Esophagus squamous epithelium (tissue), 5 donors: ENCODE measurements around the gene FANK1. TPM values are rescaled to one million over a fixed set of nuclear protein-coding genes. Genes with fewer than 3 reads are reported as not detected.
"Not testable (repeated sequence)": the region's sequence is repeated elsewhere in the genome, so short reads cannot be mapped to it uniquely, and the experiment has no call there.

Experiments
- DNase-seq: peaks from one replicate; lab custom pipeline; 2025; lab: John Stamatoyannopoulos, UW
- H3K27ac ChIP-seq, 4 donors: fragments of 200-600 bp; sonication (generic); one replicate each; pipeline ENCODE4 v1.5.1; 2016 to 2019; ENCODE audit warnings: mild to moderate bottlenecking in 1 of 4
- H3K27me3 ChIP-seq, 4 donors: fragments of 200-600 bp; sonication (generic); 1 replicate in 3 of 4; 2 replicates in 1 of 4; pipeline versions ENCODE4 v1.5.1 to v1.6.0; 2017 to 2021; ENCODE audit warnings: antibody characterized with exemption in 1 of 4
- H3K36me3 ChIP-seq, 3 donors: fragments of 200-600 bp; sonication (generic); one replicate each; pipeline ENCODE4 v1.5.1; 2016 to 2019
- H3K4me1 ChIP-seq, 3 donors: fragments of 200-600 bp; sonication (generic); one replicate each; pipeline ENCODE4 v1.5.1; 2017 to 2019
- H3K4me3 ChIP-seq, 4 donors: fragments of 200-600 bp; sonication (generic); 1 replicate in 3 of 4; 2 replicates in 1 of 4; pipeline ENCODE4 v1.5.1; 2016 to 2019; ENCODE audit warnings: mild to moderate bottlenecking in 2 of 4, moderate library complexity in 1 of 4
- H3K9me3 ChIP-seq, 3 donors: fragments of 200-600 bp; sonication (generic); one replicate each; pipeline ENCODE4 v1.5.1; 2016 to 2019
- CTCF ChIP-seq, 6 experiments: fragments of 450-650 bp in 4 of 6; fragments of 200-600 bp in 2 of 6; sonication (generic) in 2 of 6; IDR thresholded peaks; one replicate each; pipeline ENCODE4 v1.5.1; 2016 to 2019; ENCODE audit warnings: antibody characterized with exemption in 6 of 6, mild to moderate bottlenecking in 4 of 6, moderate library complexity in 4 of 6
- POLR2A ChIP-seq, 4 donors: fragments of 450-650 bp; IDR thresholded peaks; one replicate each; pipeline ENCODE4 v1.6.1; 2017; ENCODE audit warnings: antibody characterized with exemption in 4 of 4, mild to moderate bottlenecking in 4 of 4, moderate library complexity in 3 of 4
- WGBS, 2 donors: methylation state at CpG; one replicate each; pipeline ENCODE4 v1.1.5; 2018; 5-methylcytosine and 5-hydroxymethylcytosine counted together
- intact Hi-C: fragments of 100-400 bp; cut with DNase I; formaldehyde crosslinking; loops from one replicate; pipeline ENCODE4 v1.15.0; 2022
- total RNA-seq, 4 donors: library from RNA; depleted of rRNA; stranded (reverse); fragments of >200 nt; gene quantifications; one replicate each; pipeline ENCODE4 v1.1.0, GENCODE V29; 2016
- donor health status: DM: yes; HTN: yes; CAD: no.

Gene FANK1
- total RNA-seq, 4 donors from 2014 or later = 1.7 to 7.7 (median 3.8) TPM

- WGBS, 2 donors = 79 to 83% methylated on average over 5 of the region's 5 CpGs
Observed at GRCh38 chr10:125925262-125925834, 29.0 kb downstream of the FANK1 start.

GRCh38 chr10:125926247-125926646, 29.9 kb downstream of the FANK1 start:
- H3K27me3 ChIP-seq = no peaks in the 10 kb centered on the region
- H3K36me3 ChIP-seq = no peaks in the 10 kb centered on the region
- H3K27ac ChIP-seq = no peak overlapping the region
- intact Hi-C loops = no loop called here
- no peaks in the 10 kb centered on the region for H3K4me1 ChIP-seq
- TF ChIP-seq CTCF (IDR thresholded peaks at IDR 0.05) (no peak), POLR2A (IDR thresholded peaks at IDR 0.05) (no peak)
- no peak overlapping the region for H3K4me3 ChIP-seq
- WGBS, 2 donors = 53 to 58% methylated on average over 5 of the region's 5 CpGs
- no peak for DNase-seq
- H3K9me3 ChIP-seq = no peaks in the 10 kb centered on the region

More at GRCh38 chr10:125925262-125925834, 29.0 kb downstream of the FANK1 start:
- no peak overlapping the region for H3K27ac ChIP-seq
- no peak for TF ChIP-seq CTCF (IDR thresholded peaks at IDR 0.05)
- TF ChIP-seq POLR2A (IDR thresholded peaks at IDR 0.05) = no peak
- intact Hi-C loops = no loop called here
- no peaks in the 10 kb centered on the region for H3K36me3 ChIP-seq
- H3K9me3 ChIP-seq = no peaks in the 10 kb centered on the region
- no peaks in the 10 kb centered on the region for H3K27me3 ChIP-seq
- H3K4me3 ChIP-seq = no peak overlapping the region
- H3K4me1 ChIP-seq = no peaks in the 10 kb centered on the region
- DNase-seq = no peak

GRCh38 chr10:125927265-125927664, 30.9 kb downstream of the FANK1 start:
- H3K27me3 ChIP-seq, H3K4me1 ChIP-seq, H3K9me3 ChIP-seq, H3K36me3 ChIP-seq, DNase-seq, H3K27ac ChIP-seq, H3K4me3 ChIP-seq, intact Hi-C loops: not testable (repeated sequence)
- 68% methylated on average over 5 of the region's 5 CpGs for WGBS, 2 donors

- Histone ChIP-seq H3K27me3 (no peaks in the 10 kb centered on the region), H3K4me1 (no peaks in the 10 kb centered on the region), H3K4me3 (no peak overlapping the region), H3K27ac (no peak overlapping the region), H3K36me3 (no peaks in the 10 kb centered on the region), H3K9me3 (no peaks in the 10 kb centered on the region)
- no peak for TF ChIP-seq CTCF (IDR thresholded peaks at IDR 0.05)
- TF ChIP-seq POLR2A (IDR thresholded peaks at IDR 0.05) = no peak
- 75 to 80% methylated on average over 7 of the region's 7 CpGs for WGBS, 2 donors
- DNase-seq = no peak
- intact Hi-C loops = no loop called here
Observed at GRCh38 chr10:125928928-125929585, 32.7 kb downstream of the FANK1 start.

GRCh38 chr10:125929618-125930017, 33.3 kb downstream of the FANK1 start:
- Histone ChIP-seq H3K4me1 (peaks cover 0 to 3% (median 0%) of the 10 kb centered on the region in 3 donors), H3K27me3 (no peaks in the 10 kb centered on the region), H3K9me3 (no peaks in the 10 kb centered on the region), H3K36me3 (no peaks in the 10 kb centered on the region), H3K4me3 (no peak overlapping the region), H3K27ac (no peak overlapping the region)
- 89 to 93% methylated on average over 4 of the region's 4 CpGs for WGBS, 2 donors
- intact Hi-C loops = no loop called here
- TF ChIP-seq CTCF (IDR thresholded peaks at IDR 0.05) = no peak
- TF ChIP-seq POLR2A (IDR thresholded peaks at IDR 0.05) = no peak
- no peak for DNase-seq
